ENCODE results near the gene GPD2. TPM values are rescaled to one million over a fixed set of nuclear protein-coding genes. Genes with fewer than 3 reads are reported as not detected.
"Not testable (repeated sequence)": the region's sequence is repeated elsewhere in the genome, so short reads cannot be mapped to it uniquely, and the experiment has no call there.

GPD2 gene
- total RNA-seq, 1 donor from 2014 or later: 76.9 TPM

GRCh38 chr2:156489750-156490465 is 53.7 kb downstream of the GPD2 start:
- no peak for FAIRE-seq
- no peaks in the 10 kb centered on the region for H3K27me3 ChIP-seq (ENCODE audit: control insufficient read depth, insufficient read depth, low read length)
- no peaks in the 10 kb centered on the region for H3K36me3 ChIP-seq (ENCODE audit: control insufficient read depth, insufficient read depth, low read length)
- no peak for DNase-seq (ENCODE audit: low read depth)
- no peak overlapping the region for H3K4me3 ChIP-seq (ENCODE audit: low read depth, low read length)
- TF ChIP-seq CTCF (IDR thresholded peaks at IDR 0.05; ENCODE audit: insufficient read depth, low read length, severe bottlenecking): no peak

- Histone ChIP-seq H3K4me3 (ENCODE audit: low read depth, low read length) (no peak overlapping the region), H3K36me3 (ENCODE audit: control insufficient read depth, insufficient read depth, low read length) (no peaks in the 10 kb centered on the region), H3K27me3 (ENCODE audit: control insufficient read depth, insufficient read depth, low read length) (no peaks in the 10 kb centered on the region)
- FAIRE-seq: no peak
- DNase-seq (ENCODE audit: low read depth): no peak
- no peak for TF ChIP-seq CTCF (IDR thresholded peaks at IDR 0.05; ENCODE audit: insufficient read depth, low read length, severe bottlenecking)
These were observed 54.3 kb downstream of the GPD2 start for GRCh38 chr2:156490466-156490840.

- no peak for TF ChIP-seq CTCF (IDR thresholded peaks at IDR 0.05; ENCODE audit: insufficient read depth, low read length, severe bottlenecking)
- no peak for DNase-seq (ENCODE audit: low read depth)
- Histone ChIP-seq H3K4me3 (ENCODE audit: low read depth, low read length) (no peak overlapping the region), H3K36me3 (ENCODE audit: control insufficient read depth, insufficient read depth, low read length) (peaks cover under 1% of the 10 kb centered on the region), H3K27me3 (ENCODE audit: control insufficient read depth, insufficient read depth, low read length) (no peaks in the 10 kb centered on the region)
- FAIRE-seq: no peak
These were observed 55.0 kb downstream of the GPD2 start for GRCh38 chr2:156491176-156491575.

- H3K36me3 ChIP-seq (ENCODE audit: control insufficient read depth, insufficient read depth, low read length): peaks cover 2% of the 10 kb centered on the region
- DNase-seq (ENCODE audit: low read depth): no peak
- H3K27me3 ChIP-seq (ENCODE audit: control insufficient read depth, insufficient read depth, low read length): no peaks in the 10 kb centered on the region
- no peak overlapping the region for H3K4me3 ChIP-seq (ENCODE audit: low read depth, low read length)
- no peak for FAIRE-seq
- TF ChIP-seq CTCF (IDR thresholded peaks at IDR 0.05; ENCODE audit: insufficient read depth, low read length, severe bottlenecking): no peak
These were observed 56.8 kb downstream of the GPD2 start for GRCh38 chr2:156492979-156493378.

- not testable (repeated sequence) for H3K27me3 ChIP-seq (ENCODE audit: control insufficient read depth, insufficient read depth, low read length); H3K36me3 ChIP-seq (ENCODE audit: control insufficient read depth, insufficient read depth, low read length); H3K4me3 ChIP-seq (ENCODE audit: low read depth, low read length); FAIRE-seq; DNase-seq (ENCODE audit: low read depth)
These were observed 59.8 kb downstream of the GPD2 start for GRCh38 chr2:156495998-156496397.

- Histone ChIP-seq H3K27me3 (ENCODE audit: control insufficient read depth, insufficient read depth, low read length) (no peaks in the 10 kb centered on the region), H3K4me3 (ENCODE audit: low read depth, low read length) (no peak overlapping the region), H3K36me3 (ENCODE audit: control insufficient read depth, insufficient read depth, low read length) (no peaks in the 10 kb centered on the region)
- FAIRE-seq: no peak
- DNase-seq (ENCODE audit: low read depth): no peak
- no peak for TF ChIP-seq CTCF (IDR thresholded peaks at IDR 0.05; ENCODE audit: insufficient read depth, low read length, severe bottlenecking)
These were observed 69.5 kb downstream of the GPD2 start for GRCh38 chr2:156505696-156506095.
